Keratinocyte (primary cell): Measurements from ENCODE around the gene CASK. TPM values are rescaled to one million over a fixed set of nuclear protein-coding genes. Genes with fewer than 3 reads are reported as not detected.

Experiments used
- DNase-seq: peaks from one replicate; pipeline ENCODE4 v3.0.0-alpha.2; 2011; ENCODE audit warnings: low read depth, missing footprints, low spot score
- FAIRE-seq: peaks from 2 replicates; lab custom pipeline; 2011; peaks lifted over from hg19 to GRCh38; lab: Jason Lieb, UNC
- H2AFZ ChIP-seq: 2 replicates; pipeline ENCODE4 v1.6.0; 2012; ENCODE audit warnings: low read length, control low read depth, inconsistent platforms; ENCODE audit not compliant: control insufficient read depth
- H3K27ac ChIP-seq: 2 replicates; pipeline ENCODE4 v1.5.1; 2011; ENCODE audit warnings: low read length; ENCODE audit not compliant: control insufficient read depth, insufficient read depth
- H3K27me3 ChIP-seq: 3 replicates; pipeline ENCODE4 v1.6.0; 2011; ENCODE audit warnings: low read length; ENCODE audit not compliant: control insufficient read depth, insufficient read depth; ENCODE audit errors: extremely low read depth
- H3K36me3 ChIP-seq, 2 experiments: 2 replicates in 1 of 2; 3 replicates in 1 of 2; pipeline ENCODE4 v1.5.1; 2011; ENCODE audit warnings: low read length in 2 of 2, mild to moderate bottlenecking in 1 of 2; ENCODE audit not compliant: control insufficient read depth in 2 of 2, insufficient read depth in 2 of 2; ENCODE audit errors: extremely low read depth in 1 of 2
- H3K4me1 ChIP-seq: 3 replicates; pipeline ENCODE4 v1.5.1; 2011; ENCODE audit warnings: low read length; ENCODE audit not compliant: control insufficient read depth, insufficient read depth; ENCODE audit errors: extremely low read depth
- H3K4me2 ChIP-seq: 3 replicates; pipeline ENCODE4 v1.6.0; 2011; ENCODE audit warnings: low read depth, low read length; ENCODE audit not compliant: control insufficient read depth, insufficient read depth; ENCODE audit errors: extremely low read depth
- H3K4me3 ChIP-seq, 3 experiments: fragments of 200-600 bp in 1 of 3; sonication (generic) in 1 of 3; 2 replicates in 2 of 3; 3 replicates in 1 of 3; pipeline ENCODE4 v1.5.1; 2011 to 2016; ENCODE audit warnings: low read length in 3 of 3, mild to moderate bottlenecking in 3 of 3, control low read depth in 2 of 3, inconsistent platforms in 1 of 3, low read depth in 1 of 3, mixed read lengths in 1 of 3, mixed run types in 1 of 3, moderate library complexity in 1 of 3; ENCODE audit not compliant: control insufficient read depth in 2 of 3, insufficient read depth in 2 of 3; ENCODE audit errors: extremely low read depth in 1 of 3
- H3K79me2 ChIP-seq: 2 replicates; pipeline ENCODE4 v1.6.0; 2012; ENCODE audit warnings: low read length; ENCODE audit not compliant: control insufficient read depth, insufficient read depth
- H3K9ac ChIP-seq: 3 replicates; pipeline ENCODE4 v1.6.0; 2011; ENCODE audit warnings: low read length; ENCODE audit not compliant: control insufficient read depth, insufficient read depth; ENCODE audit errors: extremely low read depth
- H3K9me1 ChIP-seq: 3 replicates; pipeline ENCODE4 v1.6.0; 2011; ENCODE audit warnings: low read length; ENCODE audit not compliant: control insufficient read depth, insufficient read depth; ENCODE audit errors: extremely low read depth
- H3K9me3 ChIP-seq: 2 replicates; pipeline ENCODE4 v1.5.1; 2012; ENCODE audit warnings: low read depth, low read length; ENCODE audit not compliant: control insufficient read depth
- H4K20me1 ChIP-seq: 3 replicates; pipeline ENCODE4 v1.6.0; 2011; ENCODE audit warnings: low read length; ENCODE audit not compliant: control insufficient read depth, insufficient read depth; ENCODE audit errors: extremely low read depth
- CTCF ChIP-seq, 3 experiments: IDR thresholded peaks in 1 of 3; conservative IDR thresholded peaks in 1 of 3; optimal IDR thresholded peaks in 1 of 3; 2 replicates in 2 of 3; 3 replicates in 1 of 3; pipeline versions ENCODE3 to v1.5.1; 2011; ENCODE audit warnings: low read length in 3 of 3, mild to moderate bottlenecking in 3 of 3, moderate library complexity in 2 of 3, control low read depth in 1 of 3, inconsistent platforms in 1 of 3; ENCODE audit not compliant: insufficient read depth in 2 of 3; ENCODE audit errors: extremely low read depth in 1 of 3
- EZH2 ChIP-seq: IDR thresholded peaks from one replicate; pipeline ENCODE4 v1.6.1; 2012; ENCODE audit warnings: inconsistent platforms, mild to moderate bottlenecking, low read length, moderate library complexity
- dilution Hi-C: fragments of 300-500 bp; cut with MboI; formaldehyde crosslinking; loops from one replicate; pipeline ENCODE4 v1.7.0; 2020; ENCODE audit warnings: low sequenced_read_pairs; ENCODE audit not compliant: extremely low pct_ligation_motif_present
- polyA plus RNA-seq, 5 experiments: library from polyadenylated mRNA; depleted of rRNA in 3 of 5; stranded (reverse) in 3 of 5; stranded (forward) in 1 of 5; unstranded in 1 of 5; fragments of >200 nt; gene quantifications; 1 replicate in 1 of 5; 2 replicates in 3 of 5; 3 replicates in 1 of 5; pipeline versions ENCODE4 v1.2.1 to v1.2.3, GENCODE V29; 2011 to 2012; ENCODE audit warnings: missing spikeins in 2 of 5, low read depth in 1 of 5, low replicate concordance in 1 of 5

CASK gene
- polyA plus RNA-seq, 1 donor (not counting 4 experiments of a cell fraction or from before 2014, with no cell fraction given), result 33.7 TPM

GRCh38 chrX:41890026-41890423 lies 33.3 kb downstream of the CASK start:
- no peaks in the 10 kb centered on the region for H3K36me3 ChIP-seq
- no peaks in the 10 kb centered on the region for H3K27me3 ChIP-seq
- no peak overlapping the region for H3K27ac ChIP-seq
- no peak for DNase-seq
- dilution Hi-C loops, result no loop called here
- no peak for FAIRE-seq
- H3K9me1 ChIP-seq, result no peaks in the 10 kb centered on the region
- no peaks in the 10 kb centered on the region for H4K20me1 ChIP-seq
- no peak overlapping the region for H3K4me2 ChIP-seq
- TF ChIP-seq EZH2 (no peak), CTCF (optimal IDR thresholded peaks at IDR 0.05 in 1 of 3, IDR thresholded peaks at IDR 0.05 in 1 of 3, conservative IDR thresholded peaks at IDR 0.05 in 1 of 3; ENCODE audit: extremely low read depth in 1 of 3, insufficient read depth in 2 of 3, low read length in 3 of 3) (no peak)
- no peaks in the 10 kb centered on the region for H3K4me1 ChIP-seq
- H2AFZ ChIP-seq, result no peak overlapping the region
- no peaks in the 10 kb centered on the region for H3K9me3 ChIP-seq
- H3K9ac ChIP-seq, result no peak overlapping the region
- H3K4me3 ChIP-seq, result no peak overlapping the region
- peaks cover 2% of the 10 kb centered on the region for H3K79me2 ChIP-seq

GRCh38 chrX:41889317-41890025 lies 33.9 kb downstream of the CASK start:
- dilution Hi-C loops, result no loop called here
- no peak for TF ChIP-seq CTCF (optimal IDR thresholded peaks at IDR 0.05 in 1 of 3, IDR thresholded peaks at IDR 0.05 in 1 of 3, conservative IDR thresholded peaks at IDR 0.05 in 1 of 3; ENCODE audit: extremely low read depth in 1 of 3, insufficient read depth in 2 of 3, low read length in 3 of 3)
- TF ChIP-seq EZH2, result no peak
- Histone ChIP-seq H2AFZ (no peak overlapping the region), H3K4me2 (no peak overlapping the region), H3K27me3 (no peaks in the 10 kb centered on the region), H3K27ac (no peak overlapping the region), H3K4me3 (no peak overlapping the region), H4K20me1 (no peaks in the 10 kb centered on the region), H3K36me3 (no peaks in the 10 kb centered on the region), H3K4me1 (no peaks in the 10 kb centered on the region), H3K79me2 (peaks cover 2% of the 10 kb centered on the region), H3K9me1 (no peaks in the 10 kb centered on the region), H3K9me3 (no peaks in the 10 kb centered on the region), H3K9ac (no peak overlapping the region)
- no peak for FAIRE-seq
- DNase-seq, result no peak
